SK-N-DZ (cell line): ENCODE results near the gene NUTF2.

Experiments used
- DNase-seq: peaks from one replicate; pipeline ENCODE4 v3.0.0-alpha.2; 2015; ENCODE audit warnings: low spot score
- small RNA-seq, 2 experiments: library from RNA; depleted of rRNA; stranded (forward); fragments of <200 nt; gene quantifications; one replicate each; pipeline ENCODE3, GENCODE V24; 2014

Gene NUTF2

GRCh38 chr16:67917140-67917851 is 70.6 kb downstream of the NUTF2 start:
- DNase-seq: no peak

- DNase-seq: no peak
These were observed 71.1 kb downstream of the NUTF2 start for GRCh38 chr16:67917852-67918236.

- no peak for DNase-seq
These were observed 73.0 kb downstream of the NUTF2 start for GRCh38 chr16:67919622-67920221.

Small RNA genes lying within 50 kb of the gene (small RNA-seq; reads per million reads assigned to genes)
- gene AC040162.2 (0 reads per million in 2 experiments), gene NRN1L (0 reads per million in 2 experiments)
